DND-41 (cell line): Measurements from ENCODE around the gene MINDY4.

Source experiments
- ATAC-seq: fragments of 200-7000 bp; cut with Tn5 transposase; 3 replicates; pipeline ENCODE4 v1.9.1; 2021; ENCODE audit warnings: low read depth; ENCODE audit not compliant: insufficient read depth
- DNase-seq: peaks from one replicate; pipeline ENCODE4 v3.0.0-alpha.2; 2020
- H2AFZ ChIP-seq: 2 replicates; pipeline ENCODE4 v1.6.0; 2012; ENCODE audit warnings: low read depth, low read length
- H3K27ac ChIP-seq: 2 replicates; pipeline ENCODE4 v1.5.1; 2012; ENCODE audit warnings: low read length, inconsistent platforms
- H3K27me3 ChIP-seq: fragments of 200-600 bp; sonication (generic); 2 replicates; pipeline ENCODE4 v1.6.0; 2012; ENCODE audit warnings: low read length, mild to moderate bottlenecking, inconsistent platforms; ENCODE audit not compliant: insufficient read depth, poor library complexity
- H3K36me3 ChIP-seq: 2 replicates; pipeline ENCODE4 v1.5.1; 2012; ENCODE audit warnings: low read length, inconsistent platforms; ENCODE audit not compliant: insufficient read depth
- H3K4me1 ChIP-seq: 2 replicates; pipeline ENCODE4 v1.5.1; 2012; ENCODE audit warnings: mild to moderate bottlenecking, low read length; ENCODE audit not compliant: insufficient read depth
- H3K4me2 ChIP-seq: 2 replicates; pipeline ENCODE4 v1.6.0; 2012; ENCODE audit warnings: mild to moderate bottlenecking, moderate library complexity, low read length, inconsistent platforms; ENCODE audit not compliant: insufficient read depth
- H3K4me3 ChIP-seq, 2 experiments: fragments of 200-600 bp in 1 of 2; shearing (Covaris generic) in 1 of 2; 2 replicates each; pipeline ENCODE4 v1.5.1; 2012 to 2016; ENCODE audit warnings: inconsistent platforms in 2 of 2, low read length in 2 of 2, mild to moderate bottlenecking in 2 of 2, low read depth in 1 of 2, moderate library complexity in 1 of 2
- H3K79me2 ChIP-seq: 2 replicates; pipeline ENCODE4 v1.6.0; 2012; ENCODE audit warnings: low read length, inconsistent platforms; ENCODE audit not compliant: insufficient read depth
- H3K9ac ChIP-seq: 2 replicates; pipeline ENCODE4 v1.6.0; 2012; ENCODE audit warnings: low read depth, mild to moderate bottlenecking, inconsistent platforms, low read length, moderate library complexity
- H3K9me3 ChIP-seq: 2 replicates; pipeline ENCODE4 v1.5.1; 2012; ENCODE audit warnings: low read length, moderate library complexity, mild to moderate bottlenecking, inconsistent platforms; ENCODE audit not compliant: insufficient read depth, severe bottlenecking
- H4K20me1 ChIP-seq: 2 replicates; pipeline ENCODE4 v1.6.0; 2012; ENCODE audit warnings: low read length; ENCODE audit not compliant: insufficient read depth
- CTCF ChIP-seq: IDR thresholded peaks from 2 replicates; pipeline ENCODE4 v1.5.1; 2012; ENCODE audit warnings: borderline replicate concordance, low read length, moderate library complexity, mild to moderate bottlenecking; ENCODE audit not compliant: poor library complexity, severe bottlenecking; ENCODE audit errors: extremely low read depth
- EZH2 ChIP-seq: IDR thresholded peaks from 3 replicates; pipeline ENCODE4 v1.6.1; 2012; ENCODE audit warnings: borderline replicate concordance, low read depth, mild to moderate bottlenecking, moderate library complexity, low read length, inconsistent platforms; ENCODE audit not compliant: severe bottlenecking

Gene MINDY4

GRCh38 chr7:30917216-30917893, 146.1 kb downstream of the MINDY4 start:
- H3K4me1 ChIP-seq = no peaks in the 10 kb centered on the region
- no peak overlapping the region for H3K9ac ChIP-seq
- no peak overlapping the region for H3K27ac ChIP-seq
- TF ChIP-seq CTCF (no peak), EZH2 (no peak)
- ATAC-seq (no peak), DNase-seq (no peak)
- H3K4me2 ChIP-seq = no peak overlapping the region
- no peaks in the 10 kb centered on the region for H3K27me3 ChIP-seq
- H3K9me3 ChIP-seq = no peaks in the 10 kb centered on the region
- no peaks in the 10 kb centered on the region for H4K20me1 ChIP-seq
- no peak overlapping the region for H2AFZ ChIP-seq
- H3K79me2 ChIP-seq = no peaks in the 10 kb centered on the region
- H3K4me3 ChIP-seq = no peak overlapping the region
- no peaks in the 10 kb centered on the region for H3K36me3 ChIP-seq

DNA sequence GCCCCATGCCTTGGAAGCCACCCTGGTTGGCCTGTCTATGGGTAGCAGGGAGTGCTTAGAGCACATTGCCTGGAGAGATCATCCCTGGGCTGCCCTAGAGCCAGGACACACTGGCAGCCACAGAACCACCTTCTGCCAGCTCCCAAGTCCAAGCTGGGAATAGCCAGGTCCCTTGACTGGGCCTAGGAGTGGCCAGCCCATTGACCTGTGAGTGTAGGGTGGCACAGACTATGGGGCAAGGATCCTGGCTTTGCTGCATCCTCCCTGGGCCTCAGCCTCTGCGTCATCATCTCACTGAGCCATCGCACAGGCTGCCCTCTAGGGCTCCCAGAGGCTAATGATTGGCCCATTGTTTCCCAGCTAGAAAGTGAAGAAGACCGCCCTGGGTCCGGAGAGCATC, 147.5 kb downstream of the MINDY4 start:
- H3K79me2 ChIP-seq = no peaks in the 10 kb centered on the region
- H4K20me1 ChIP-seq = no peaks in the 10 kb centered on the region
- no peaks in the 10 kb centered on the region for H3K9me3 ChIP-seq
- no peak overlapping the region for H3K27ac ChIP-seq
- H2AFZ ChIP-seq = no peak overlapping the region
- no peaks in the 10 kb centered on the region for H3K4me1 ChIP-seq
- ATAC-seq (no peak), DNase-seq (no peak)
- no peaks in the 10 kb centered on the region for H3K27me3 ChIP-seq
- H3K4me3 ChIP-seq = no peak overlapping the region
- TF ChIP-seq EZH2 = no peak
- TF ChIP-seq CTCF = no peak
- no peak overlapping the region for H3K4me2 ChIP-seq
- no peaks in the 10 kb centered on the region for H3K36me3 ChIP-seq
- no peak overlapping the region for H3K9ac ChIP-seq

GRCh38 chr7:30920021-30920583, 148.9 kb downstream of the MINDY4 start:
- no peaks in the 10 kb centered on the region for H3K27me3 ChIP-seq
- no peak for DNase-seq
- no peak overlapping the region for H3K27ac ChIP-seq
- no peak overlapping the region for H3K4me3 ChIP-seq
- H3K4me2 ChIP-seq = no peak overlapping the region
- H3K79me2 ChIP-seq = no peaks in the 10 kb centered on the region
- H4K20me1 ChIP-seq = no peaks in the 10 kb centered on the region
- TF ChIP-seq CTCF = no peak
- no peak for TF ChIP-seq EZH2
- no peaks in the 10 kb centered on the region for H3K9me3 ChIP-seq
- H2AFZ ChIP-seq = no peak overlapping the region
- no peak for ATAC-seq
- H3K36me3 ChIP-seq = no peaks in the 10 kb centered on the region
- no peak overlapping the region for H3K9ac ChIP-seq
- no peaks in the 10 kb centered on the region for H3K4me1 ChIP-seq
